Trophoblast cell (in vitro differentiated cells and primary cell): ENCODE measurements around the gene RPS19.
A peak's percentile ranks its signal among the peaks of the same experiment; 100 is the strongest.

ENCODE experiments used
- DNase-seq, 2 donors: peaks; one replicate each; pipeline ENCODE4 v3.0.0-alpha.2; 2016
- H2AFZ ChIP-seq: 2 replicates; pipeline ENCODE4 v1.6.1; 2013; ENCODE audit warnings: low read length, moderate library complexity, mild to moderate bottlenecking; ENCODE audit not compliant: insufficient read depth, poor library complexity
- H2AK5ac ChIP-seq: 2 replicates; pipeline ENCODE4 v1.6.1; 2013; ENCODE audit warnings: mild to moderate bottlenecking, low read length
- H2BK120ac ChIP-seq: 2 replicates; pipeline ENCODE4 v1.6.1; 2013; ENCODE audit warnings: low read length, mild to moderate bottlenecking, moderate library complexity; ENCODE audit not compliant: insufficient read depth, poor library complexity
- H2BK12ac ChIP-seq: 2 replicates; pipeline ENCODE4 v1.6.1; 2013; ENCODE audit warnings: mild to moderate bottlenecking, low read length, moderate library complexity
- H2BK5ac ChIP-seq: 2 replicates; pipeline ENCODE4 v1.6.1; 2013; ENCODE audit warnings: low read length, low read depth, moderate library complexity, mild to moderate bottlenecking; ENCODE audit not compliant: poor library complexity
- H3K14ac ChIP-seq: 2 replicates; pipeline ENCODE4 v1.6.1; 2013; ENCODE audit warnings: mild to moderate bottlenecking, low read length
- H3K18ac ChIP-seq: 2 replicates; pipeline ENCODE4 v1.6.1; 2013; ENCODE audit warnings: mild to moderate bottlenecking, low read length
- H3K23ac ChIP-seq: 2 replicates; pipeline ENCODE4 v1.6.1; 2013; ENCODE audit warnings: low read length
- H3K27ac ChIP-seq: 2 replicates; pipeline ENCODE4 v1.5.1; 2013; ENCODE audit warnings: low read depth, mild to moderate bottlenecking, inconsistent platforms, low read length, moderate library complexity
- H3K27me3 ChIP-seq: 2 replicates; pipeline ENCODE4 v1.6.1; 2013; ENCODE audit warnings: inconsistent platforms, mild to moderate bottlenecking, low read length, moderate library complexity; ENCODE audit not compliant: insufficient read depth
- H3K36me3 ChIP-seq, 2 experiments: 1 replicate in 1 of 2; 2 replicates in 1 of 2; pipeline ENCODE4 v1.6.1; 2013; ENCODE audit warnings: low read length in 2 of 2, mild to moderate bottlenecking in 2 of 2, moderate library complexity in 1 of 2; ENCODE audit not compliant: insufficient read depth in 2 of 2, control insufficient read depth in 1 of 2
- H3K4ac ChIP-seq: 2 replicates; pipeline ENCODE4 v1.6.1; 2013; ENCODE audit warnings: low read depth, mild to moderate bottlenecking, low read length, moderate library complexity
- H3K4me1 ChIP-seq, 2 experiments: 1 replicate in 1 of 2; 2 replicates in 1 of 2; pipeline ENCODE4 v1.6.1; 2013; ENCODE audit warnings: low read length in 2 of 2, mild to moderate bottlenecking in 2 of 2, moderate library complexity in 1 of 2; ENCODE audit not compliant: insufficient read depth in 2 of 2, control insufficient read depth in 1 of 2
- H3K4me2 ChIP-seq: 2 replicates; pipeline ENCODE4 v1.6.1; 2013; ENCODE audit warnings: inconsistent platforms, mild to moderate bottlenecking, low read length, moderate library complexity
- H3K4me3 ChIP-seq: 2 replicates; pipeline ENCODE4 v1.5.1; 2013; ENCODE audit warnings: mild to moderate bottlenecking, low read depth, low read length, inconsistent platforms
- H3K79me1 ChIP-seq: one replicate; pipeline ENCODE4 v1.6.1; 2013; ENCODE audit warnings: low read length
- H3K79me2 ChIP-seq: 2 replicates; pipeline ENCODE4 v1.6.1; 2013; ENCODE audit warnings: low read length, mild to moderate bottlenecking; ENCODE audit not compliant: control insufficient read depth, insufficient read depth, poor library complexity
- H3K9ac ChIP-seq: 2 replicates; pipeline ENCODE4 v1.6.1; 2013; ENCODE audit warnings: mild to moderate bottlenecking, low read length
- H3K9me3 ChIP-seq: 2 replicates; pipeline ENCODE4 v1.6.1; 2013; ENCODE audit warnings: low read depth, mild to moderate bottlenecking, control low read depth, inconsistent platforms, low read length; ENCODE audit not compliant: insufficient read depth
- H4K12ac ChIP-seq: 2 replicates; pipeline ENCODE4 v1.6.1; 2013; ENCODE audit warnings: low read depth, mild to moderate bottlenecking, low read length, moderate library complexity
- H4K8ac ChIP-seq: 2 replicates; pipeline ENCODE4 v1.6.1; 2013; ENCODE audit warnings: low read depth, mild to moderate bottlenecking, low read length, moderate library complexity
- H4K91ac ChIP-seq: one replicate; pipeline ENCODE4 v1.6.1; 2013; ENCODE audit warnings: low read depth, mild to moderate bottlenecking, low read length, moderate library complexity
- WGBS: extraction: QIAGEN DNeasy Blood & Tissue Kit; methylation state at CpG from one replicate; pipeline ENCODE4 v1.1.7; 2013; ENCODE audit warnings: missing lambda C conversion rate; ENCODE audit not compliant: insufficient read length, insufficient coverage; ENCODE audit errors: extremely low coverage; 5-methylcytosine and 5-hydroxymethylcytosine counted together

RPS19 gene

GRCh38 chr19:41917676-41918075 lies 57.6 kb downstream of the RPS19 start:
- Histone ChIP-seq H3K4me3 (no peak overlapping the region), H3K79me2 (no peaks in the 10 kb centered on the region), H3K79me1 (no peaks in the 10 kb centered on the region), H3K4me1 (no peaks in the 10 kb centered on the region), H3K14ac (no peak overlapping the region), H3K4me2 (no peak overlapping the region), H2BK120ac (no peak overlapping the region), H2BK5ac (no peak overlapping the region), H3K23ac (no peak overlapping the region), H2AFZ (no peak overlapping the region), H4K91ac (no peak overlapping the region), H3K18ac (no peak overlapping the region), H3K9me3 (peaks cover 36% of the 10 kb centered on the region), H3K27ac (no peak overlapping the region), H3K36me3 (no peaks in the 10 kb centered on the region), H4K8ac (no peak overlapping the region), H2AK5ac (no peak overlapping the region), H3K4ac (no peak overlapping the region), H4K12ac (no peak overlapping the region), H2BK12ac (no peak overlapping the region), H3K9ac (no peak overlapping the region), H3K27me3 (peaks cover 68% of the 10 kb centered on the region)
- no CpG with 5 or more reads among the region's 12 CpGs for WGBS
- DNase-seq = no peak

- Histone ChIP-seq H4K8ac (no peak overlapping the region), H3K27me3 (peaks cover 70% of the 10 kb centered on the region), H3K4me1 (no peaks in the 10 kb centered on the region), H2BK5ac (no peak overlapping the region), H3K4me3 (peak overlapping the region; percentile 55), H3K79me1 (no peaks in the 10 kb centered on the region), H4K12ac (no peak overlapping the region), H3K4me2 (no peak overlapping the region), H3K4ac (no peak overlapping the region), H2AFZ (no peak overlapping the region), H3K79me2 (no peaks in the 10 kb centered on the region), H2BK120ac (no peak overlapping the region), H3K27ac (no peak overlapping the region), H3K9ac (no peak overlapping the region), H3K18ac (no peak overlapping the region), H2AK5ac (no peak overlapping the region), H3K36me3 (no peaks in the 10 kb centered on the region), H4K91ac (no peak overlapping the region), H3K9me3 (peaks cover 36% of the 10 kb centered on the region), H3K23ac (peak overlapping the region; percentile 54), H2BK12ac (no peak overlapping the region), H3K14ac (no peak overlapping the region)
- no peak for DNase-seq
- WGBS = 100% methylated on average over 2 of the region's 6 CpGs
Observed at GRCh38 chr19:41918095-41918494, 58.0 kb downstream of the RPS19 start.

- no peak overlapping the region for H3K14ac ChIP-seq
- peaks cover 65% of the 10 kb centered on the region for H3K27me3 ChIP-seq
- peaks cover 36% of the 10 kb centered on the region for H3K9me3 ChIP-seq
- H3K23ac ChIP-seq = peak overlapping the region; percentile 59
- H3K79me1 ChIP-seq = no peaks in the 10 kb centered on the region
- H4K12ac ChIP-seq = no peak overlapping the region
- H2AFZ ChIP-seq = no peak overlapping the region
- H3K27ac ChIP-seq = no peak overlapping the region
- 100% methylated on average over 3 of the region's 5 CpGs for WGBS
- peak overlapping the region; percentile 29 for H3K9ac ChIP-seq
- peak overlapping the region; percentile 55 for H3K4me3 ChIP-seq
- H2AK5ac ChIP-seq = no peak overlapping the region
- H2BK5ac ChIP-seq = no peak overlapping the region
- no peaks in the 10 kb centered on the region for H3K79me2 ChIP-seq
- no peak overlapping the region for H3K4ac ChIP-seq
- no peak overlapping the region for H4K8ac ChIP-seq
- H3K4me1 ChIP-seq = no peaks in the 10 kb centered on the region
- H3K4me2 ChIP-seq = no peak overlapping the region
- H3K36me3 ChIP-seq = no peaks in the 10 kb centered on the region
- H2BK120ac ChIP-seq = no peak overlapping the region
- DNase-seq = no peak
- H3K18ac ChIP-seq = no peak overlapping the region
- H2BK12ac ChIP-seq = no peak overlapping the region
- H4K91ac ChIP-seq = no peak overlapping the region
Observed at GRCh38 chr19:41918653-41919244, 58.7 kb downstream of the RPS19 start.

GRCh38 chr19:41919948-41920712 lies 60.1 kb downstream of the RPS19 start:
- H3K18ac ChIP-seq = no peak overlapping the region
- no peaks in the 10 kb centered on the region for H3K79me2 ChIP-seq
- peaks cover 68% of the 10 kb centered on the region for H3K27me3 ChIP-seq
- no peak overlapping the region for H3K4me2 ChIP-seq
- H3K14ac ChIP-seq = no peak overlapping the region
- no CpG with 5 or more reads among the region's 33 CpGs for WGBS
- no peak overlapping the region for H3K9ac ChIP-seq
- H3K4me1 ChIP-seq = no peaks in the 10 kb centered on the region
- H3K27ac ChIP-seq = no peak overlapping the region
- no peak overlapping the region for H4K8ac ChIP-seq
- H3K36me3 ChIP-seq = no peaks in the 10 kb centered on the region
- no peaks in the 10 kb centered on the region for H3K79me1 ChIP-seq
- no peak overlapping the region for H3K4ac ChIP-seq
- no peak overlapping the region for H2AK5ac ChIP-seq
- H2BK12ac ChIP-seq = no peak overlapping the region
- H2AFZ ChIP-seq = no peak overlapping the region
- no peak for DNase-seq
- no peak overlapping the region for H4K91ac ChIP-seq
- no peak overlapping the region for H2BK5ac ChIP-seq
- H3K9me3 ChIP-seq = peaks cover 40% of the 10 kb centered on the region
- no peak overlapping the region for H4K12ac ChIP-seq
- no peak overlapping the region for H2BK120ac ChIP-seq
- H3K23ac ChIP-seq = no peak overlapping the region
- H3K4me3 ChIP-seq = peak overlapping the region; percentile 30
